Neuronal stem cell (in vitro differentiated cells): ENCODE data around the gene FCHSD2.
A peak's percentile ranks its signal among the peaks of the same experiment; 100 is the strongest.

ENCODE experiments used
- DNase-seq: peaks from one replicate; pipeline ENCODE4 v3.0.0-alpha.2; 2013; ENCODE audit warnings: low spot score
- H2AFZ ChIP-seq: one replicate; pipeline ENCODE4 v1.6.1; 2013; ENCODE audit warnings: mild to moderate bottlenecking, low read length, inconsistent platforms
- H2AK5ac ChIP-seq: 2 replicates; pipeline ENCODE4 v1.6.1; 2013; ENCODE audit warnings: low read depth, mild to moderate bottlenecking, inconsistent platforms, low read length, moderate library complexity, mixed read lengths
- H2BK120ac ChIP-seq: 2 replicates; pipeline ENCODE4 v1.6.1; 2013; ENCODE audit warnings: low read depth, mild to moderate bottlenecking, inconsistent platforms, low read length, moderate library complexity, mixed read lengths
- H2BK12ac ChIP-seq: one replicate; pipeline ENCODE4 v1.6.1; 2013; ENCODE audit warnings: low read length, inconsistent platforms
- H2BK15ac ChIP-seq: 2 replicates; pipeline ENCODE4 v1.6.1; 2013; ENCODE audit warnings: mild to moderate bottlenecking, low read length, inconsistent platforms, mixed read lengths
- H2BK5ac ChIP-seq: one replicate; pipeline ENCODE4 v1.6.1; 2013; ENCODE audit warnings: inconsistent platforms, mild to moderate bottlenecking, low read length, moderate library complexity
- H3K14ac ChIP-seq: one replicate; pipeline ENCODE4 v1.6.1; 2013; ENCODE audit warnings: low read length, inconsistent platforms
- H3K18ac ChIP-seq: 2 replicates; pipeline ENCODE4 v1.6.1; 2013; ENCODE audit warnings: low read length, inconsistent platforms
- H3K23ac ChIP-seq: 2 replicates; pipeline ENCODE4 v1.6.1; 2013; ENCODE audit warnings: low read depth, mild to moderate bottlenecking, mixed read lengths, low read length, inconsistent platforms; ENCODE audit not compliant: poor library complexity
- H3K27ac ChIP-seq: replicated peaks from 3 replicates; pipeline ENCODE4 v1.5.1; 2013; ENCODE audit warnings: low read length, inconsistent platforms
- H3K27me3 ChIP-seq, 3 experiments: 2 replicates each; pipeline ENCODE4 v1.6.1; 2013; ENCODE audit warnings: low read length in 3 of 3, mild to moderate bottlenecking in 2 of 3, inconsistent platforms in 1 of 3, low read depth in 1 of 3, mixed read lengths in 1 of 3, moderate library complexity in 1 of 3; ENCODE audit not compliant: control insufficient read depth in 3 of 3, insufficient read depth in 3 of 3
- H3K36me3 ChIP-seq, 2 donors: replicated peaks in 1 of 2; 2 replicates each; pipeline ENCODE4 v1.6.1; 2013; ENCODE audit warnings: low read length in 2 of 2; ENCODE audit not compliant: control insufficient read depth in 2 of 2, insufficient read depth in 2 of 2
- H3K4ac ChIP-seq: 2 replicates; pipeline ENCODE4 v1.6.1; 2013; ENCODE audit warnings: inconsistent platforms, mild to moderate bottlenecking, low read length, moderate library complexity
- H3K4me1 ChIP-seq, 2 donors: 1 replicate in 1 of 2; 2 replicates in 1 of 2; pipeline ENCODE4 v1.6.1; 2013; ENCODE audit warnings: low read length in 2 of 2, low read depth in 1 of 2; ENCODE audit not compliant: control insufficient read depth in 2 of 2, insufficient read depth in 1 of 2
- H3K4me2 ChIP-seq: one replicate; pipeline ENCODE4 v1.6.1; 2013; ENCODE audit warnings: mild to moderate bottlenecking, low read length, inconsistent platforms; ENCODE audit not compliant: insufficient read depth, poor library complexity, severe bottlenecking
- H3K4me3 ChIP-seq, 2 donors: 2 replicates each; pipeline ENCODE4 v1.5.1; 2013; ENCODE audit warnings: low read length in 2 of 2, mild to moderate bottlenecking in 2 of 2, inconsistent platforms in 1 of 2, moderate library complexity in 1 of 2
- H3K79me1 ChIP-seq: one replicate; pipeline ENCODE4 v1.6.1; 2013; ENCODE audit warnings: low read depth, mild to moderate bottlenecking, inconsistent platforms, low read length, moderate library complexity
- H3K9ac ChIP-seq: one replicate; pipeline ENCODE4 v1.6.1; 2013; ENCODE audit warnings: mild to moderate bottlenecking, low read depth, low read length, inconsistent platforms; ENCODE audit not compliant: poor library complexity
- H3K9me3 ChIP-seq, 2 donors: replicated peaks in 1 of 2; 2 replicates each; pipeline versions ENCODE3 to v1.6.1; 2013; ENCODE audit warnings: low read length in 2 of 2, mild to moderate bottlenecking in 2 of 2, inconsistent platforms in 1 of 2, low read depth in 1 of 2, mixed read lengths in 1 of 2, moderate library complexity in 1 of 2; ENCODE audit not compliant: control insufficient read depth in 2 of 2, insufficient read depth in 1 of 2
- H4K8ac ChIP-seq: one replicate; pipeline ENCODE4 v1.6.1; 2013; ENCODE audit warnings: low read depth, mild to moderate bottlenecking, inconsistent platforms, low read length, moderate library complexity
- H4K91ac ChIP-seq: one replicate; pipeline ENCODE4 v1.6.1; 2013; ENCODE audit warnings: low read length, low read depth, mild to moderate bottlenecking, inconsistent platforms; ENCODE audit not compliant: poor library complexity
- WGBS, 2 donors: extraction: QIAGEN DNeasy Blood & Tissue Kit; methylation state at CpG; one replicate each; pipeline ENCODE4 v1.1.7; 2013; ENCODE audit warnings: missing lambda C conversion rate in 2 of 2, mixed read lengths in 1 of 2; ENCODE audit not compliant: insufficient read length in 2 of 2, insufficient replicate concordance in 1 of 2; ENCODE audit errors: extremely low coverage in 2 of 2; 5-methylcytosine and 5-hydroxymethylcytosine counted together

FCHSD2 gene

DNA sequence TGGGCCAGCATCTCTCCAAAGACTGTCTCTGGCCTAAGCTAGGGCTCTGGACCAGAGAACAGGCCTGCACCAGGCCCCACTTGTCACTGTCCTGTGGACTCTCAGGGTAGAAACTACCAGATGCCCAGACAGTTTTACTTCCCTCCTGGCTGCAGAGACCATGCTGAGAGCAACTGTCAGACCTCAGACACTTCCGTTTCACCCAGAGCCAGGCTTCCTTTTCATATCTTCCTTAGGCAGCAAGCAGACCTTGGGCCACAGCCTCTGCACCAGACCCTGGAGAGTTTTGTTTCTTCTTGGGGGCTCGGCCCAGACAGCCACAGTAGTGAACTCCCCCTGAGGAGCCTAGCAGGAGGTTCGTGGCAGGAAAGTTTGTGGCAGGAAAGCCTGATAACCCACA lies 12.1 kb upstream of the FCHSD2 start:
- Histone ChIP-seq H2BK5ac (no peak overlapping the region), H3K4ac (no peak overlapping the region), H3K18ac (peak overlapping the region; percentile 30), H4K91ac (no peak overlapping the region), H3K36me3 (no peaks in the 10 kb centered on the region), H3K27ac (no peak overlapping the region), H3K14ac (no peak overlapping the region), H3K9me3 (no peaks in the 10 kb centered on the region), H3K9ac (no peak overlapping the region), H3K23ac (no peak overlapping the region), H4K8ac (no peak overlapping the region), H2BK15ac (no peak overlapping the region), H2BK12ac (no peak overlapping the region), H3K79me1 (no peaks in the 10 kb centered on the region), H2AK5ac (no peak overlapping the region), H3K27me3 (peaks cover 0 to 9% (median 0%) of the 10 kb centered on the region in 3 experiments), H3K4me3 (no peak overlapping the region), H2AFZ (no peak overlapping the region), H2BK120ac (no peak overlapping the region), H3K4me1 (peaks cover 0 to 4% of the 10 kb centered on the region in 2 donors), H3K4me2 (no peak overlapping the region)
- no peak for DNase-seq
- WGBS, 2 donors = no CpG with 5 or more reads among the region's 3 CpGs

DNA sequence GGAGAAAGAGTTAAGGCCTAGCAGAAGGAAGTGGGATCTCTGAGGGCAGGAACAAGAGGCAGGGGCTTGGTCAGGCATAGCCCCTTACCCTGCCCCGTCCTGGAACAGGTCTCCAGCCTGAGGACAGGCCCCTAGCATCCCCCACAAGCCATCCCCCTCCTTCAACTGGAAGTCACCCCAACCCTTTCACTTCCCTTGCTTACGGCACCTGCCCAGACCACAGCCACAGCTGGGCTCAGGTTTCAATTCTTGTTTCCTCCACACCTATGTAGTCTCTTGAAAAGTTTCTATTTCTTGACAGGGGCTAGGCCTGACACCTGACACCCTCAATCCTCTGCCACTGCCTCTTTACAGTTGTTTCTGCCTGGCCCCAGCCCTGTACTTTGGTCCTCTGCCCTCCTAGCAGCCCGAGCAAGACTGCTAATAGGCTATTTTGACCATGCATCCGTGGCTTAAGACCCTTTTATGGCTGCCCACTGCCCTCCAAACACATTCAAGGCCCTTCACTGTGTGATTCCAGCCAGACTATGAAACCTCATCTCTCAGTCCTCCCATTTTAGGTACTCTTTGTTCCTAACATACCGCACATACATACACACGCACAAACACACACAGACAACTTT lies 10.9 kb upstream of the FCHSD2 start:
- Histone ChIP-seq H2AFZ (no peak overlapping the region), H3K4me2 (no peak overlapping the region), H2AK5ac (no peak overlapping the region), H2BK5ac (no peak overlapping the region), H3K4me3 (no peak overlapping the region), H3K79me1 (no peaks in the 10 kb centered on the region), H3K23ac (no peak overlapping the region), H3K4ac (no peak overlapping the region), H4K8ac (no peak overlapping the region), H2BK12ac (no peak overlapping the region), H3K4me1 (peaks cover 2 to 4% of the 10 kb centered on the region in 2 donors), H2BK120ac (no peak overlapping the region), H3K9ac (no peak overlapping the region), H3K27ac (no peak overlapping the region), H2BK15ac (no peak overlapping the region), H3K14ac (no peak overlapping the region), H3K9me3 (no peaks in the 10 kb centered on the region), H3K36me3 (no peaks in the 10 kb centered on the region), H4K91ac (no peak overlapping the region), H3K18ac (no peak overlapping the region), H3K27me3 (peaks cover 0 to 13% (median 0%) of the 10 kb centered on the region in 3 experiments)
- 100% methylated on average over 1 of the region's 6 CpGs; no CpG with 5 or more reads in 1 of the 2 donors for WGBS, 2 donors
- no peak for DNase-seq

DNA sequence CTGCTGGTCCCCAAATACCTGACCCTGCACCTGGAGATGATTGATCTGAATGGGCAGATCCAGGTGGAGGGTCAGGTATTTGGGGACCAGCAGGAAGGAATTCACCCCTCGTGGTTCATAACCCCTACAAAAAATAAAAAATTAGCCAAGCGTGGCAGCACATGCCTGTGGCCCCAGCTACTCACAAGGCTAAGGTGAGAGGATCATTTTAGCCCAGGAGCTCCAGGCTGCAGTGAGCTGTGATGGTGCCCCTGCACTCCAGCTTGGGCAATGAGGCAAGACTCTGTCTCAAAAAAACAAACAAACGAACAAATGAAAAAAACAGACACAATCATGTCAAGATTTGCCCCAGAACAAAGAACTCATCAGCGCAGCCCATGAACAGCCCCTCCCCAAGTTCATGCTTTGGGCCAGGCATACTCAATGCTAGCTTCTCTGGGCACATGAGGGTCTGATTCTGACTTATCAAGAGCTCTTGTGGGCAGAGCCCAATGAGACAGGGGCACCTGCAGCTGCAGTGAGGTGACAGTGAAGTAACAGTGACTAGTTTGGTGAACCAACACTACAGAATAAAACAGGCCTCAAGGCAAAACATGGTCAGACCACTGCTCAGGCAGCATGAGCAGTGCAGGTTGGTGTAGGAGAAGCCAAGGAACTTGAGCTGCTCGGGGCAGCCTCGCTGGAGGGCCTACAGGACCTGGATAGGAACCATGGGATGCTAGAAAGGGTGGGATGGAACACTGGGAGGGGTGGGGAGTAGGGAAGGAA lies 10.2 kb upstream of the FCHSD2 start:
- Histone ChIP-seq H3K9me3 (no peaks in the 10 kb centered on the region), H3K27ac (no peak overlapping the region), H2AFZ (no peak overlapping the region), H3K4ac (no peak overlapping the region), H3K4me1 (peaks cover 2 to 4% of the 10 kb centered on the region in 2 donors), H4K8ac (no peak overlapping the region), H3K27me3 (peaks cover 0 to 16% (median 0%) of the 10 kb centered on the region in 3 experiments), H3K14ac (no peak overlapping the region), H2BK120ac (no peak overlapping the region), H3K79me1 (no peaks in the 10 kb centered on the region), H2AK5ac (no peak overlapping the region), H3K4me2 (no peak overlapping the region), H4K91ac (no peak overlapping the region), H2BK5ac (no peak overlapping the region), H2BK15ac (no peak overlapping the region), H3K4me3 (no peak overlapping the region), H3K36me3 (no peaks in the 10 kb centered on the region), H3K23ac (no peak overlapping the region), H2BK12ac (no peak overlapping the region), H3K18ac (no peak overlapping the region), H3K9ac (no peak overlapping the region)
- no CpG with 5 or more reads among the region's 6 CpGs for WGBS, 2 donors
- no peak for DNase-seq

DNA sequence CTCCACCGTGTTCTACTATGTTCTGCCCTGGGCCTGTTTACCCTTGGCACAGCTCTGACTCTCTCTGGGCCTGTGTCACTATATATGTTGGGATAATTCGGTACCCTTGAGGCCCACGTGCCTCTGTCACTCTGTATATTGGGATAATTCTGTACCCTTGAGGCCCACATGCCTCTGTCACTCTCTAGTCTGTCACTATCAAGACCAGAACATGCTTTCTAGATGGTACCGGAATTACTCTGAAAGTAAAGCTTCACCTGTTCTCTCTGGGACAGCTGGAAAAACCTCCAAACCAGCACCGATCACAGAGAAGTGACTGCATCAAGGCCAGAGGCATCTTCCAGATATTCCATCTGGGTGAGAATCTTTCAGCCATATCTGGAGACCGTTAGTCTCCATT lies 9.3 kb upstream of the FCHSD2 start:
- H4K91ac ChIP-seq = no peak overlapping the region
- H3K9ac ChIP-seq = no peak overlapping the region
- no peak overlapping the region for H2AFZ ChIP-seq
- no peak for DNase-seq
- no peak overlapping the region for H2AK5ac ChIP-seq
- no peak overlapping the region for H3K18ac ChIP-seq
- H3K9me3 ChIP-seq = no peaks in the 10 kb centered on the region
- H4K8ac ChIP-seq = no peak overlapping the region
- H3K23ac ChIP-seq = no peak overlapping the region
- H2BK15ac ChIP-seq = no peak overlapping the region
- no peak overlapping the region for H3K4ac ChIP-seq
- no peak overlapping the region for H3K4me3 ChIP-seq
- no peak overlapping the region for H2BK5ac ChIP-seq
- H2BK120ac ChIP-seq = no peak overlapping the region
- H3K27me3 ChIP-seq = peaks cover 0 to 17% (median 0%) of the 10 kb centered on the region in 3 experiments
- no CpG with 5 or more reads among the region's 6 CpGs for WGBS, 2 donors
- H3K27ac ChIP-seq = no peak overlapping the region
- H3K4me1 ChIP-seq = peaks cover 2% of the 10 kb centered on the region in 2 donors
- H3K79me1 ChIP-seq = no peaks in the 10 kb centered on the region
- H2BK12ac ChIP-seq = peak overlapping the region; percentile 51
- no peaks in the 10 kb centered on the region for H3K36me3 ChIP-seq
- H3K4me2 ChIP-seq = no peak overlapping the region
- H3K14ac ChIP-seq = no peak overlapping the region
